HG02852 (cell line): ENCODE measurements around the gene ITGAX.

Source experiments
- ATAC-seq: cut with Tn5 transposase; IDR thresholded peaks from one replicate; pipeline ENCODE4 v1.9.1; 2021; ENCODE audit warnings: mild to moderate bottlenecking, moderate library complexity; ENCODE audit not compliant: unreplicated experiment

Gene ITGAX

GRCh38 chr16:31371619-31372484 lies 16.9 kb downstream of the ITGAX start:
- no peak for ATAC-seq

GRCh38 chr16:31373235-31373634 lies 18.3 kb downstream of the ITGAX start:
- no peak for ATAC-seq

GRCh38 chr16:31375231-31375630 lies 20.3 kb downstream of the ITGAX start:
- ATAC-seq: no peak

- no peak for ATAC-seq
Measured at GRCh38 chr16:31376705-31377104, 21.7 kb downstream of the ITGAX start.

GRCh38 chr16:31377210-31377903 lies 22.4 kb downstream of the ITGAX start:
- no peak for ATAC-seq

GRCh38 chr16:31380201-31380600 lies 25.2 kb downstream of the ITGAX start:
- no peak for ATAC-seq

GRCh38 chr16:31382485-31383161 lies 27.6 kb downstream of the ITGAX start:
- no peak for ATAC-seq

GRCh38 chr16:31385680-31386079 lies 30.7 kb downstream of the ITGAX start:
- no peak for ATAC-seq

- ATAC-seq: no peak
Measured at GRCh38 chr16:31386157-31386984, 31.4 kb downstream of the ITGAX start.

- ATAC-seq: no peak
Measured at GRCh38 chr16:31388535-31388934, 33.6 kb downstream of the ITGAX start.

GRCh38 chr16:31390504-31391041 lies 35.6 kb downstream of the ITGAX start:
- no peak for ATAC-seq

GRCh38 chr16:31393056-31393455 lies 38.1 kb downstream of the ITGAX start, which contains the start of gene ITGAD:
Gene ITGAD (plus strand): TSS chr16:31393335. CDS start chr16:31393361, 26 bp downstream.
- no peak for ATAC-seq

- no peak for ATAC-seq
Measured at GRCh38 chr16:31395647-31396046, 40.7 kb downstream of the ITGAX start.

GRCh38 chr16:31397096-31397660 lies 42.2 kb downstream of the ITGAX start:
- ATAC-seq: no peak

- no peak for ATAC-seq
Measured at GRCh38 chr16:31397701-31398100, 42.7 kb downstream of the ITGAX start.

GRCh38 chr16:31400191-31400590 lies 45.2 kb downstream of the ITGAX start:
- no peak for ATAC-seq

- no peak for ATAC-seq
Measured at GRCh38 chr16:31401436-31401835, 46.5 kb downstream of the ITGAX start.

- no peak for ATAC-seq
Measured at GRCh38 chr16:31402687-31403086, 47.7 kb downstream of the ITGAX start.

GRCh38 chr16:31403590-31404352 lies 48.8 kb downstream of the ITGAX start:
- no peak for ATAC-seq
